ENCODE measurements around the gene SBNO2.

- TF ChIP-seq CTCF (conservative IDR thresholded peaks at IDR 0.05; ENCODE audit: low read length) (no peak), EZH2phosphoT487 (IDR thresholded peaks at IDR 0.05; ENCODE audit: borderline replicate concordance) (no peak)
Measured at GRCh38 chr19:1063030-1063908, 110.8 kb downstream of the SBNO2 start.

Measured in Loucy (cell line).